GM18868 (cell line): Measurements from ENCODE around the gene COMMD3.
"Not testable (repeated sequence)": the region's sequence is repeated elsewhere in the genome, so short reads cannot be mapped to it uniquely, and the experiment has no call there.

ENCODE experiments used
- ATAC-seq: cut with Tn5 transposase; IDR thresholded peaks from one replicate; pipeline ENCODE4 v1.9.1; 2021; ENCODE audit warnings: mild to moderate bottlenecking, moderate library complexity; ENCODE audit not compliant: unreplicated experiment

Gene COMMD3

GRCh38 chr10:22316286-22317075, at the start of gene COMMD3:
TSS of gene COMMD3 (plus strand) at chr10:22316388. CDS start at chr10:22316418, 30 bp downstream.
- ATAC-seq, result peak; percentile 53

GRCh38 chr10:22268503-22268902, 47.7 kb upstream of the COMMD3 start:
- ATAC-seq, result no peak

- ATAC-seq, result no peak
Observed at GRCh38 chr10:22271786-22272185, 44.4 kb upstream of the COMMD3 start.

GRCh38 chr10:22278441-22278782, 37.8 kb upstream of the COMMD3 start:
- ATAC-seq, result no peak

- no peak for ATAC-seq
Observed at GRCh38 chr10:22280078-22280477, 36.1 kb upstream of the COMMD3 start.

GRCh38 chr10:22285130-22285529, 31.1 kb upstream of the COMMD3 start:
- no peak for ATAC-seq

GRCh38 chr10:22293747-22294404, 22.3 kb upstream of the COMMD3 start:
- ATAC-seq, result no peak

- no peak for ATAC-seq
Observed at GRCh38 chr10:22294694-22295093, 21.5 kb upstream of the COMMD3 start.

- ATAC-seq, result no peak
Observed at GRCh38 chr10:22301193-22301592, 15.0 kb upstream of the COMMD3 start.

- no peak for ATAC-seq
Observed at GRCh38 chr10:22303461-22303860, 12.7 kb upstream of the COMMD3 start.

GRCh38 chr10:22305721-22306120, 10.5 kb upstream of the COMMD3 start:
- peak; percentile 32 for ATAC-seq

GRCh38 chr10:22308390-22308789, 7.8 kb upstream of the COMMD3 start:
- ATAC-seq, result peak; percentile 98

- ATAC-seq, result no peak
Observed at GRCh38 chr10:22309180-22310000, 6.8 kb upstream of the COMMD3 start.

- not testable (repeated sequence) for ATAC-seq
Observed at GRCh38 chr10:22310012-22310411, 6.2 kb upstream of the COMMD3 start.

- ATAC-seq, result no peak
Observed at GRCh38 chr10:22310928-22311327, 5.3 kb upstream of the COMMD3 start.

- ATAC-seq, result peak; percentile 25
Observed at GRCh38 chr10:22314852-22315251, 1.3 kb upstream of the COMMD3 start.

- ATAC-seq, result peak; percentile 20
Observed at GRCh38 chr10:22315455-22316285, 518 bp upstream of the COMMD3 start.

GRCh38 chr10:22317076-22317370, 835 bp downstream of the COMMD3 start:
- peak; percentile 28 for ATAC-seq

- ATAC-seq, result no peak
Observed at GRCh38 chr10:22317771-22318565, 1.8 kb downstream of the COMMD3 start.

GRCh38 chr10:22318772-22319171, 2.6 kb downstream of the COMMD3 start:
- no peak for ATAC-seq
